B cell (primary cell): ENCODE measurements around the gene DBP.

ENCODE experiments used
- EZH2 ChIP-seq: IDR thresholded peaks from 2 replicates; pipeline ENCODE4 v1.6.1; 2012; ENCODE audit warnings: borderline replicate concordance, low read depth, mild to moderate bottlenecking, moderate library complexity, low read length; ENCODE audit not compliant: insufficient read depth, poor library complexity, severe bottlenecking
- TF ChIP-seq, protein P1 (sequence below): fragments of 200-600 bp; IDR thresholded peaks from one replicate; pipeline ENCODE4 v1.8.0; 2022; ENCODE audit warnings: antibody characterized with exemption, mild to moderate bottlenecking

DNA sequence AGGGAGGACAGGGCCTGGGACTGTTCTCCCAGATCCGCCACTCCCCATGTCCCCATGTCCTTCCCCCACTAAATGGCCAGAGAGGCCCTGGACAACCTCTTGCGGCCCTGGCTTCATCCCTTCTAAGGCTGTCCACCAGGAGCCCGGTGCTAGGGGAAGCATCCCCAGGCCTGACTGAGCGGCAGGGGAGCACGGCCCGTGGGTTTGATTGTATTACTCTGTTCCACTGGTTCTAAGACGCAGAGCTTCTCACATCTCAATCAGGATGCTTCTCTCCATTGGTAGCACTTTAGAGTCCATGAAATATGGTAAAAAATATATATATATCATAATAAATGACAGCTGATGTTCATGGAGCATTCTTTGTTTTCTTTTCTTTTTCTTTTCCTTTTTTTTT, 29.8 kb downstream of the DBP start:
- TF ChIP-seq EZH2 = no peak
- TF ChIP-seq, protein P1, sequence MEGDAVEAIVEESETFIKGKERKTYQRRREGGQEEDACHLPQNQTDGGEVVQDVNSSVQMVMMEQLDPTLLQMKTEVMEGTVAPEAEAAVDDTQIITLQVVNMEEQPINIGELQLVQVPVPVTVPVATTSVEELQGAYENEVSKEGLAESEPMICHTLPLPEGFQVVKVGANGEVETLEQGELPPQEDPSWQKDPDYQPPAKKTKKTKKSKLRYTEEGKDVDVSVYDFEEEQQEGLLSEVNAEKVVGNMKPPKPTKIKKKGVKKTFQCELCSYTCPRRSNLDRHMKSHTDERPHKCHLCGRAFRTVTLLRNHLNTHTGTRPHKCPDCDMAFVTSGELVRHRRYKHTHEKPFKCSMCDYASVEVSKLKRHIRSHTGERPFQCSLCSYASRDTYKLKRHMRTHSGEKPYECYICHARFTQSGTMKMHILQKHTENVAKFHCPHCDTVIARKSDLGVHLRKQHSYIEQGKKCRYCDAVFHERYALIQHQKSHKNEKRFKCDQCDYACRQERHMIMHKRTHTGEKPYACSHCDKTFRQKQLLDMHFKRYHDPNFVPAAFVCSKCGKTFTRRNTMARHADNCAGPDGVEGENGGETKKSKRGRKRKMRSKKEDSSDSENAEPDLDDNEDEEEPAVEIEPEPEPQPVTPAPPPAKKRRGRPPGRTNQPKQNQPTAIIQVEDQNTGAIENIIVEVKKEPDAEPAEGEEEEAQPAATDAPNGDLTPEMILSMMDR = no peak
